ENCODE measurements around the gene EDIL3. TPM values are rescaled to one million over a fixed set of nuclear protein-coding genes. Genes with fewer than 3 reads are reported as not detected.
A peak's percentile ranks its signal among the peaks of the same experiment; 100 is the strongest.

Gene EDIL3
- total and polyA plus RNA-seq, 4 donors: 70.2 to 246 (median 79.5) TPM

GRCh38 chr5:84251503-84251902, 133.2 kb downstream of the EDIL3 start:
- no peak for DNase-seq (ENCODE audit: low read depth in 4 of 6, low spot score in 6 of 6)

GRCh38 chr5:84249918-84250630, 134.6 kb downstream of the EDIL3 start:
- 83% methylated on average over 1 of the region's 4 CpGs for WGBS (ENCODE audit: insufficient coverage)

More at GRCh38 chr5:84251503-84251902, 133.2 kb downstream of the EDIL3 start:
- Histone ChIP-seq H3K4me1 (ENCODE audit: control insufficient read depth, insufficient read depth, low read length) (no peaks in the 10 kb centered on the region), H3K27me3 (ENCODE audit: control insufficient read depth, insufficient read depth, low read length) (no peaks in the 10 kb centered on the region), H3K36me3 (ENCODE audit: control insufficient read depth, insufficient read depth, low read length) (no peaks in the 10 kb centered on the region), H3K9me3 (ENCODE audit: control insufficient read depth, insufficient read depth, low read length) (no peaks in the 10 kb centered on the region), H3K27ac (ENCODE audit: low read depth, low read length) (no peak overlapping the region), H3K4me3 (ENCODE audit: low read depth, low read length) (no peak overlapping the region)
- no CpG with 5 or more reads among the region's 1 CpG for WGBS (ENCODE audit: insufficient coverage)

DNA sequence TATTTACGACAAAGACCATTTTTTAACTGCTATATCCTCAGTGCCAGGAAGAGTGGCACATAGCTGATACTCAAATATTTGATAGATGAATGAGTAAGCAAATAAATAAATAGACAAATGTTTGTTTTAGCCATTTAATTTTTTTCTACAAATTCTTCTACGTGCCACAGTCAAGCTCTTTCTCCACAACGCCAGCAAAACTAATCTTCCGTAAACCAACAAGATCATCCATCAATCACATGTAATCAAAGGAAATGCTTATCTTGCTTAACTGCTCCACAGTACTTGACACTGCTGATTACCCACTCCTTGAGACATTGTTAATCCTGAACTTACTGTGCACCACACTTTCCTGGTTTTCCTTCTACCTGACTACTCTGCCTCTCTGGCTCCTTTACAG, 136.7 kb downstream of the EDIL3 start:
- Histone ChIP-seq H3K4me3 (ENCODE audit: low read depth, low read length) (no peak overlapping the region), H3K27ac (ENCODE audit: low read depth, low read length) (no peak overlapping the region), H3K27me3 (ENCODE audit: control insufficient read depth, insufficient read depth, low read length) (no peaks in the 10 kb centered on the region), H3K36me3 (ENCODE audit: control insufficient read depth, insufficient read depth, low read length) (no peaks in the 10 kb centered on the region), H3K4me1 (ENCODE audit: control insufficient read depth, insufficient read depth, low read length) (no peaks in the 10 kb centered on the region), H3K9me3 (ENCODE audit: control insufficient read depth, insufficient read depth, low read length) (no peaks in the 10 kb centered on the region)
- no peak for DNase-seq (ENCODE audit: low read depth in 4 of 6, low spot score in 6 of 6)
- WGBS (ENCODE audit: insufficient coverage): 44% methylated on average over 3 of the region's 4 CpGs

More at GRCh38 chr5:84249918-84250630, 134.6 kb downstream of the EDIL3 start:
- no peaks in the 10 kb centered on the region for H3K4me1 ChIP-seq (ENCODE audit: control insufficient read depth, insufficient read depth, low read length)
- H3K4me3 ChIP-seq (ENCODE audit: low read depth, low read length): no peak overlapping the region
- no peak overlapping the region for H3K27ac ChIP-seq (ENCODE audit: low read depth, low read length)
- H3K36me3 ChIP-seq (ENCODE audit: control insufficient read depth, insufficient read depth, low read length): no peaks in the 10 kb centered on the region
- no peaks in the 10 kb centered on the region for H3K27me3 ChIP-seq (ENCODE audit: control insufficient read depth, insufficient read depth, low read length)
- DNase-seq (ENCODE audit: low read depth in 4 of 6, low spot score in 6 of 6): peak in 1 of 6 donors; percentile 16
- H3K9me3 ChIP-seq (ENCODE audit: control insufficient read depth, insufficient read depth, low read length): no peaks in the 10 kb centered on the region

- WGBS (ENCODE audit: insufficient coverage): no CpG with 5 or more reads among the region's 3 CpGs
Measured at GRCh38 chr5:84242286-84242685, 142.4 kb downstream of the EDIL3 start.

GRCh38 chr5:84239494-84239893, 145.2 kb downstream of the EDIL3 start:
- H3K4me3 ChIP-seq (ENCODE audit: low read depth, low read length): no peak overlapping the region
- no peaks in the 10 kb centered on the region for H3K36me3 ChIP-seq (ENCODE audit: control insufficient read depth, insufficient read depth, low read length)
- no peaks in the 10 kb centered on the region for H3K27me3 ChIP-seq (ENCODE audit: control insufficient read depth, insufficient read depth, low read length)
- no CpG with 5 or more reads among the region's 2 CpGs for WGBS (ENCODE audit: insufficient coverage)
- H3K4me1 ChIP-seq (ENCODE audit: control insufficient read depth, insufficient read depth, low read length): no peaks in the 10 kb centered on the region
- H3K9me3 ChIP-seq (ENCODE audit: control insufficient read depth, insufficient read depth, low read length): no peaks in the 10 kb centered on the region
- no peak for DNase-seq (ENCODE audit: low read depth in 4 of 6, low spot score in 6 of 6)
- no peak overlapping the region for H3K27ac ChIP-seq (ENCODE audit: low read depth, low read length)

More at GRCh38 chr5:84242286-84242685, 142.4 kb downstream of the EDIL3 start:
- DNase-seq (ENCODE audit: low read depth in 4 of 6, low spot score in 6 of 6): peak in 1 of 6 donors; percentile 49
- H3K9me3 ChIP-seq (ENCODE audit: control insufficient read depth, insufficient read depth, low read length): no peaks in the 10 kb centered on the region
- no peak overlapping the region for H3K4me3 ChIP-seq (ENCODE audit: low read depth, low read length)
- no peaks in the 10 kb centered on the region for H3K27me3 ChIP-seq (ENCODE audit: control insufficient read depth, insufficient read depth, low read length)
- no peaks in the 10 kb centered on the region for H3K36me3 ChIP-seq (ENCODE audit: control insufficient read depth, insufficient read depth, low read length)
- no peak overlapping the region for H3K27ac ChIP-seq (ENCODE audit: low read depth, low read length)
- no peaks in the 10 kb centered on the region for H3K4me1 ChIP-seq (ENCODE audit: control insufficient read depth, insufficient read depth, low read length)

GRCh38 chr5:84237126-84237525, 147.6 kb downstream of the EDIL3 start:
- Histone ChIP-seq H3K4me1 (ENCODE audit: control insufficient read depth, insufficient read depth, low read length) (no peaks in the 10 kb centered on the region), H3K9me3 (ENCODE audit: control insufficient read depth, insufficient read depth, low read length) (no peaks in the 10 kb centered on the region), H3K27me3 (ENCODE audit: control insufficient read depth, insufficient read depth, low read length) (no peaks in the 10 kb centered on the region), H3K4me3 (ENCODE audit: low read depth, low read length) (no peak overlapping the region), H3K36me3 (ENCODE audit: control insufficient read depth, insufficient read depth, low read length) (no peaks in the 10 kb centered on the region), H3K27ac (ENCODE audit: low read depth, low read length) (no peak overlapping the region)
- peak in 1 of 6 donors; percentile 7 for DNase-seq (ENCODE audit: low read depth in 4 of 6, low spot score in 6 of 6)

DNA sequence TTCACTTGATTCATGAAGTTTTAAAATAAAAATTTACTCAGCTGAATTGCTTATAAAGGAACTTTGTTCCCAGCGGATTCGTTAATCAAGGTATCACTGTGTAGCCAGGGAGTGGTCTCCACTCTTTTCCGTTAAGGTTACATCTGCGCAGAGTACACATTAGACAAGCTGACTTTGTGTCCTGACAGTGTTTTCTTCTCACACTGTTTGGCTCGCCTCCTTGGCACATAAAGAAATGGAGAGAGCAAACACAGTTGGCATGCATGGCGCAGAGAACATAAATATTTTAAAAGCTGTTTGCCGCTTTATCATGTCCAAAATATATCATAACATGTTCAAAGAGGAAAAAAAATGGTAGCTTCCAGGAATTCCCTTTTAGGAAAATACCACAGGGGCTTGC, 153.2 kb downstream of the EDIL3 start:
- DNase-seq (ENCODE audit: low read depth in 4 of 6, low spot score in 6 of 6): peak in 2 of 6 donors; percentile 30 to 87
- Histone ChIP-seq H3K27me3 (ENCODE audit: control insufficient read depth, insufficient read depth, low read length) (no peaks in the 10 kb centered on the region), H3K9me3 (ENCODE audit: control insufficient read depth, insufficient read depth, low read length) (no peaks in the 10 kb centered on the region), H3K36me3 (ENCODE audit: control insufficient read depth, insufficient read depth, low read length) (no peaks in the 10 kb centered on the region), H3K4me3 (ENCODE audit: low read depth, low read length) (no peak overlapping the region), H3K27ac (ENCODE audit: low read depth, low read length) (no peak overlapping the region), H3K4me1 (ENCODE audit: control insufficient read depth, insufficient read depth, low read length) (no peaks in the 10 kb centered on the region)
- 75% methylated on average over 5 of the region's 7 CpGs for WGBS (ENCODE audit: insufficient coverage)

DNA sequence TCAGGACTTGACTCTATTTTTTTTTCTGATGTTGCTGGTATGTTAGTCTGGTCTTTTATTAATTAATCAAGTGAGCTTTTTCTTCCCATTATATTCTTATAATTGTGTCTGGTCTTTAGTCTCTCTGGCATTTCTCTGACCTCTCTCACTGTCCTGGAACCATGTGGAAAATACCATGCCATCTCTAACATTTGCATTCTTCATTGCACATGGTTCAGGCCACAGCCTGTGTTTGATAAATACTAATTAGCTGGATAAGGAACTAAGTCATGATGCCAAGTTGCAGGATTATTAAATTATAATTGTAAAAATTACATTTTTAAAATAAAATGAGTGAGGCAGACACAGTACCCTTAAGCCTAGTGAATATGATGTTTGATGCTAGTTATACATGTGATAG, 155.6 kb downstream of the EDIL3 start:
- Histone ChIP-seq H3K4me3 (ENCODE audit: low read depth, low read length) (no peak overlapping the region), H3K27me3 (ENCODE audit: control insufficient read depth, insufficient read depth, low read length) (no peaks in the 10 kb centered on the region), H3K9me3 (ENCODE audit: control insufficient read depth, insufficient read depth, low read length) (no peaks in the 10 kb centered on the region), H3K4me1 (ENCODE audit: control insufficient read depth, insufficient read depth, low read length) (no peaks in the 10 kb centered on the region), H3K36me3 (ENCODE audit: control insufficient read depth, insufficient read depth, low read length) (no peaks in the 10 kb centered on the region), H3K27ac (ENCODE audit: low read depth, low read length) (no peak overlapping the region)
- DNase-seq (ENCODE audit: low read depth in 4 of 6, low spot score in 6 of 6): no peak

DNA sequence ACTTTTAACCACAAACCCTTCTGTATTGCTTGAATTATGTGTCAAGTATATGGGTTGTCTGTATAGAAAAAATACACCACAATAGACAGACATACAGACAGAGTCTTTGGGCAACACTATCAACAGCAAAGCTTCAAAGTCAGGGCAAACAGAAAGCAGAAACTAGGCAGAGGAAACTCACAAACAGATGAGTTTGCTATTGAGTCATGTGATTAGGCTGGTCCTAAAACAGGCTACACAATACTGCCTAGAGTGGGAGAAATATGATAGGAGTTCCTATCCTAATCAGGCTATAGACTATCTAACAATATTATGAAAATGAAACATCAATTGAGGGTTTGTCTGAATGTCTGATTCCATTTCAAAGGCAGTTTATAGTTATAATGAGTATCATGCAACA, 156.4 kb downstream of the EDIL3 start:
- no peak for DNase-seq (ENCODE audit: low read depth in 4 of 6, low spot score in 6 of 6)
- H3K27me3 ChIP-seq (ENCODE audit: control insufficient read depth, insufficient read depth, low read length): no peaks in the 10 kb centered on the region
- no peak overlapping the region for H3K4me3 ChIP-seq (ENCODE audit: low read depth, low read length)
- H3K36me3 ChIP-seq (ENCODE audit: control insufficient read depth, insufficient read depth, low read length): no peaks in the 10 kb centered on the region
- H3K4me1 ChIP-seq (ENCODE audit: control insufficient read depth, insufficient read depth, low read length): no peaks in the 10 kb centered on the region
- H3K27ac ChIP-seq (ENCODE audit: low read depth, low read length): no peak overlapping the region
- no peaks in the 10 kb centered on the region for H3K9me3 ChIP-seq (ENCODE audit: control insufficient read depth, insufficient read depth, low read length)

DNA sequence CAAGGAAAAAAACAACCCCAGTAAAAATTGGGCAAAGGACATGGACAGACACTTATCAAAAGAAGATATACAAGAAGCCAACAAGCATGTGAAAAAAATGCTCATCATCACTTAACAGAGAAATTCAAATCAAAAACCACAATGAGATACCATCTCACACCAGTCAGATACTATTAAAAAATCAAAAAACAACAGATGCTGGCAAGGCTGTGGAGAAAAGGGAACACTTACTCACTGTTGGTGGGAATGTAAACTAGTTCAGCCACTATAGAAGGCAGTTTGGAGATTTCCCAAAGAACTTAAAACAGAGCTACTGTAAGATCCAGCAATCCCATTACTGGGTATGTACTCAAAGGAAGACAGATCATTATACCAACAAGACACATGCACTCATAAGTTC, 157.4 kb downstream of the EDIL3 start:
- Histone ChIP-seq H3K4me1 (ENCODE audit: control insufficient read depth, insufficient read depth, low read length) (no peaks in the 10 kb centered on the region), H3K27me3 (ENCODE audit: control insufficient read depth, insufficient read depth, low read length) (no peaks in the 10 kb centered on the region), H3K36me3 (ENCODE audit: control insufficient read depth, insufficient read depth, low read length) (no peaks in the 10 kb centered on the region), H3K4me3 (ENCODE audit: low read depth, low read length) (no peak overlapping the region), H3K9me3 (ENCODE audit: control insufficient read depth, insufficient read depth, low read length) (no peaks in the 10 kb centered on the region), H3K27ac (ENCODE audit: low read depth, low read length) (no peak overlapping the region)
- no peak for DNase-seq (ENCODE audit: low read depth in 4 of 6, low spot score in 6 of 6)

Data from spinal cord (tissue), 10 donors.